ENCODE results near the gene YEATS2.

DNA sequence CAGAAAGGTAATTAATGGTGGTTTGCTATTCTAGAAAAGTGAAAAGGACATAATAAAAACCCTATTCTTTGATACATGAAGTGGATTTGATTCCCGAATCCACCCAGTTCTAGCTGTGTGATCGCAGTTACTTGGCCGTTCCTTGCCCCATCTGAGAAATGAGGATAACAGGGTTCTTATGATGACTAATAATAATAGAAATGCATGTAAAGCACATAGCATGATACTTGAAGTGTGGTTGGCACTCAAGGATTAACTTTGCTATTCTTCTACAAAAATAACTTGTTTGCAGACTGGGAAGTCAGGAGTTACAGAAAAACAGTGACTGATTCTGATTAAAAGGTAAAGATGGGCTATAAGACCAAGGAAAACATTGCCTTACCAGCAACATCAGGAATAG lies 160.3 kb downstream of the YEATS2 start:
- TF ChIP-seq, protein P1, sequence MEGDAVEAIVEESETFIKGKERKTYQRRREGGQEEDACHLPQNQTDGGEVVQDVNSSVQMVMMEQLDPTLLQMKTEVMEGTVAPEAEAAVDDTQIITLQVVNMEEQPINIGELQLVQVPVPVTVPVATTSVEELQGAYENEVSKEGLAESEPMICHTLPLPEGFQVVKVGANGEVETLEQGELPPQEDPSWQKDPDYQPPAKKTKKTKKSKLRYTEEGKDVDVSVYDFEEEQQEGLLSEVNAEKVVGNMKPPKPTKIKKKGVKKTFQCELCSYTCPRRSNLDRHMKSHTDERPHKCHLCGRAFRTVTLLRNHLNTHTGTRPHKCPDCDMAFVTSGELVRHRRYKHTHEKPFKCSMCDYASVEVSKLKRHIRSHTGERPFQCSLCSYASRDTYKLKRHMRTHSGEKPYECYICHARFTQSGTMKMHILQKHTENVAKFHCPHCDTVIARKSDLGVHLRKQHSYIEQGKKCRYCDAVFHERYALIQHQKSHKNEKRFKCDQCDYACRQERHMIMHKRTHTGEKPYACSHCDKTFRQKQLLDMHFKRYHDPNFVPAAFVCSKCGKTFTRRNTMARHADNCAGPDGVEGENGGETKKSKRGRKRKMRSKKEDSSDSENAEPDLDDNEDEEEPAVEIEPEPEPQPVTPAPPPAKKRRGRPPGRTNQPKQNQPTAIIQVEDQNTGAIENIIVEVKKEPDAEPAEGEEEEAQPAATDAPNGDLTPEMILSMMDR (IDR thresholded peaks at IDR 0.05): no peak
- TF ChIP-seq POLR2A (IDR thresholded peaks at IDR 0.05): no peak

Data from lower leg skin (tissue), 3 donors.